HCT116 (cell line): Measurements from ENCODE around the gene SLC25A29. TPM values are rescaled to one million over a fixed set of nuclear protein-coding genes. Genes with fewer than 3 reads are reported as not detected.

ENCODE experiments used
- ATAC-seq: fragments of 200-7000 bp; cut with Tn5 transposase; 2 replicates; pipeline ENCODE4 v1.9.1; 2020; ENCODE audit warnings: mild to moderate bottlenecking, moderate library complexity
- BruUV-seq: library from RNA; stranded (reverse); fragments of 400-500 nt; replicated peaks from 2 replicates; lab custom pipeline; 2021; lab: Mats Ljungman, UMichigan
- CTCF ChIA-PET: fragments of 300-600 bp; sonication (Branson Sonifier 250); formaldehyde crosslinking; loops from one replicate; lab custom pipeline; 2021; ENCODE audit warnings: antibody characterized with exemption; lab: Charles Lee
- POLR2A ChIA-PET: fragments of 300-600, 350-600 bp; sonication (Branson Sonifier 250); formaldehyde crosslinking; loops from one replicate; lab custom pipeline; 2021; ENCODE audit warnings: antibody characterized with exemption; lab: Charles Lee
- RAD21 ChIA-PET, 2 experiments: fragments of 300-600 bp; sonication (Branson Sonifier 250); formaldehyde crosslinking; loops; one replicate each; lab custom pipeline; 2023; ENCODE audit warnings: low total read pairs in 2 of 2; ENCODE audit not compliant: uncharacterized antibody in 2 of 2, unreplicated experiment in 2 of 2, low non-redundant PET in 1 of 2; lab: Charles Lee
- DNase-seq: peaks from one replicate; pipeline ENCODE4 v3.0.0-alpha.2; 2010; ENCODE audit warnings: low read depth, low spot score
- H2AFZ ChIP-seq: fragments of 200-600 bp; shearing (Covaris generic), sonication (generic); 2 replicates; pipeline ENCODE4 v1.6.1; 2017; ENCODE audit warnings: low read depth, mixed run types, mixed read lengths, antibody characterized with exemption, low read length; ENCODE audit not compliant: poor library complexity, severe bottlenecking
- H3K27ac ChIP-seq: 2 replicates; pipeline ENCODE4 v1.5.1; 2012; ENCODE audit warnings: low read depth, low read length
- H3K27me3 ChIP-seq: fragments of 200-600 bp; sonication (generic); 2 replicates; pipeline ENCODE4 v1.6.1; 2016; ENCODE audit warnings: mixed run types, low read length, mixed read lengths; ENCODE audit not compliant: insufficient read depth
- H3K36me3 ChIP-seq, 2 experiments: fragments of 200-500 bp in 1 of 2; fragments of 200-600 bp in 1 of 2; sonication (Bioruptor generic) in 1 of 2; sonication (generic) in 1 of 2; 2 replicates each; pipeline versions ENCODE4 v1.5.1 to v1.6.1; 2014 to 2016; ENCODE audit warnings: low read length in 2 of 2, inconsistent platforms in 1 of 2, mixed read lengths in 1 of 2, mixed run types in 1 of 2; ENCODE audit not compliant: insufficient read depth in 2 of 2, control insufficient read depth in 1 of 2
- H3K4me1 ChIP-seq, 2 experiments: fragments of 200-600 bp in 1 of 2; sonication (generic) in 1 of 2; 2 replicates each; pipeline versions ENCODE4 v1.5.1 to v1.6.1; 2012 to 2017; ENCODE audit warnings: low read length in 2 of 2, inconsistent platforms in 1 of 2, mild to moderate bottlenecking in 1 of 2, mixed read lengths in 1 of 2, mixed run types in 1 of 2, moderate library complexity in 1 of 2; ENCODE audit not compliant: insufficient read depth in 2 of 2, control insufficient read depth in 1 of 2
- H3K4me2 ChIP-seq: fragments of 200-600 bp; sonication (generic); 2 replicates; pipeline ENCODE4 v1.6.1; 2017; ENCODE audit warnings: mixed run types, low read length, mixed read lengths
- H3K4me3 ChIP-seq, 2 experiments: fragments of 200-600 bp in 1 of 2; sonication (generic) in 1 of 2; replicated peaks in 1 of 2; 2 replicates each; pipeline ENCODE4 v1.5.1; 2011 to 2016; ENCODE audit warnings: low read length in 2 of 2, control low read depth in 1 of 2, low read depth in 1 of 2, mild to moderate bottlenecking in 1 of 2, mixed read lengths in 1 of 2, mixed run types in 1 of 2
- H3K79me2 ChIP-seq: fragments of 200-600 bp; sonication (generic); 2 replicates; pipeline ENCODE4 v1.6.1; 2017; ENCODE audit warnings: mild to moderate bottlenecking, mixed run types, low read length, moderate library complexity, mixed read lengths; ENCODE audit not compliant: insufficient read depth
- H3K9ac ChIP-seq: fragments of 200-600 bp; sonication (generic); 2 replicates; pipeline ENCODE4 v1.6.1; 2016; ENCODE audit warnings: low read length, mixed read lengths
- H3K9me2 ChIP-seq: fragments of 200-600 bp; sonication (generic), shearing (Covaris generic); 2 replicates; pipeline ENCODE4 v1.6.1; 2017; ENCODE audit warnings: mixed run types, mild to moderate bottlenecking, moderate library complexity; ENCODE audit not compliant: insufficient read depth
- H3K9me3 ChIP-seq, 2 experiments: fragments of 200-500 bp in 1 of 2; fragments of 200-600 bp in 1 of 2; sonication (Bioruptor generic) in 1 of 2; sonication (generic) in 1 of 2; 2 replicates each; pipeline ENCODE4 v1.6.1; 2014 to 2017; ENCODE audit warnings: low read length in 2 of 2, mixed read lengths in 2 of 2, inconsistent platforms in 1 of 2, low read depth in 1 of 2, mild to moderate bottlenecking in 1 of 2, mixed run types in 1 of 2, moderate library complexity in 1 of 2; ENCODE audit not compliant: control insufficient read depth in 1 of 2, insufficient read depth in 1 of 2
- H4K20me1 ChIP-seq: fragments of 200-600 bp; sonication (generic), shearing (Covaris generic); 2 replicates; pipeline ENCODE4 v1.6.1; 2017; ENCODE audit warnings: mixed run types, mild to moderate bottlenecking, moderate library complexity; ENCODE audit not compliant: insufficient read depth
- ATF3 ChIP-seq: IDR thresholded peaks from 2 replicates; pipeline ENCODE4 v1.6.1; 2012
- CBX3 ChIP-seq: IDR thresholded peaks from 2 replicates; pipeline ENCODE4 v1.6.1; 2012; ENCODE audit warnings: low read depth
- CEBPB ChIP-seq: IDR thresholded peaks from 2 replicates; pipeline ENCODE4 v1.6.1; 2012; ENCODE audit warnings: low read depth
- CTCF ChIP-seq, 3 experiments: fragments of 200-600 bp in 1 of 3; sonication (generic) in 1 of 3; IDR thresholded peaks in 2 of 3; conservative IDR thresholded peaks in 1 of 3; 2 replicates each; pipeline ENCODE4 v1.5.1; 2012 to 2017; ENCODE audit warnings: low read depth in 2 of 3, low read length in 2 of 3, antibody characterized with exemption in 1 of 3, borderline replicate concordance in 1 of 3, control low read depth in 1 of 3, mild to moderate bottlenecking in 1 of 3, mixed read lengths in 1 of 3, mixed run types in 1 of 3, moderate library complexity in 1 of 3; ENCODE audit not compliant: insufficient read depth in 1 of 3
- EGR1 ChIP-seq: IDR thresholded peaks from 2 replicates; pipeline ENCODE4 v1.6.1; 2012; ENCODE audit warnings: low read depth
- ELF1 ChIP-seq: IDR thresholded peaks from 2 replicates; pipeline ENCODE4 v1.6.1; 2012; ENCODE audit warnings: low read depth, borderline replicate concordance
- EZH2 ChIP-seq: fragments of 200-600 bp; sonication (generic); IDR thresholded peaks from 2 replicates; pipeline ENCODE4 v1.6.1; 2017; ENCODE audit warnings: antibody characterized with exemption, mixed run types
- FOSL1 ChIP-seq: IDR thresholded peaks from 2 replicates; pipeline ENCODE4 v1.6.1; 2012; ENCODE audit warnings: low read depth
- JUND ChIP-seq: IDR thresholded peaks from 2 replicates; pipeline ENCODE4 v1.6.1; 2012
- MAX ChIP-seq: IDR thresholded peaks from 2 replicates; pipeline ENCODE4 v1.6.1; 2012
- POLR2A ChIP-seq: IDR thresholded peaks from 2 replicates; pipeline ENCODE4 v1.7.0; 2011; ENCODE audit warnings: borderline replicate concordance; ENCODE audit not compliant: insufficient read depth, insufficient read length; ENCODE audit errors: extremely low read depth
- POLR2AphosphoS5 ChIP-seq: IDR thresholded peaks from 2 replicates; pipeline ENCODE4 v1.6.1; 2011; ENCODE audit warnings: mild to moderate bottlenecking, low read depth, low read length, moderate library complexity
- RAD21 ChIP-seq: IDR thresholded peaks from 2 replicates; pipeline ENCODE4 v1.6.1; 2012; ENCODE audit warnings: low read depth, mild to moderate bottlenecking
- SIN3A ChIP-seq: IDR thresholded peaks from 2 replicates; pipeline ENCODE4 v1.6.1; 2012; ENCODE audit warnings: low read depth
- SP1 ChIP-seq: IDR thresholded peaks from 2 replicates; pipeline ENCODE4 v1.6.1; 2012; ENCODE audit warnings: low read depth
- SRF ChIP-seq: IDR thresholded peaks from 2 replicates; pipeline ENCODE4 v1.6.1; 2012; ENCODE audit warnings: low read depth
- YY1 ChIP-seq: IDR thresholded peaks from 2 replicates; pipeline ENCODE4 v1.6.1; 2011; ENCODE audit warnings: low read length, low read depth, moderate library complexity, mild to moderate bottlenecking; ENCODE audit not compliant: insufficient replicate concordance; ENCODE audit errors: extremely low read depth
- ZBTB33 ChIP-seq: IDR thresholded peaks from 2 replicates; pipeline ENCODE4 v1.6.1; 2011; ENCODE audit warnings: mild to moderate bottlenecking, low read length, moderate library complexity; ENCODE audit not compliant: insufficient replicate concordance; ENCODE audit errors: extremely low read depth
- ZNF274 ChIP-seq: fragments of 200-500 bp; sonication (Bioruptor generic); IDR thresholded peaks from 2 replicates; pipeline ENCODE4 v1.6.1; 2014; ENCODE audit warnings: mild to moderate bottlenecking, low read depth, low read length, inconsistent platforms
- intact Hi-C: fragments of 100-400 bp; cut with micrococcal nuclease; formaldehyde crosslinking; loops from 2 replicates; pipeline ENCODE4 v1.10.0; 2022
- total RNA-seq: library from RNA; stranded (reverse); gene quantifications from one replicate; pipeline ENCODE4 v1.2.1, GENCODE V29; 2021; ENCODE audit not compliant: unreplicated experiment

The SLC25A29 gene
- total RNA-seq, 1 experiment from 2014 or later: 38.7 TPM

GRCh38 chr14:100342195-100342594 is 36.0 kb upstream of the SLC25A29 start:
- Histone ChIP-seq H3K9me3 (no peaks in the 10 kb centered on the region), H3K36me3 (peaks cover 3 to 21% of the 10 kb centered on the region in 2 experiments; a peak in 3 of 4 replicates), H3K4me1 (peaks cover 0 to 8% of the 10 kb centered on the region in 2 experiments; a peak in 1 of 4 replicates), H3K27me3 (no peaks in the 10 kb centered on the region), H3K9ac (no peak overlapping the region), H2AFZ (no peak overlapping the region), H3K79me2 (no peaks in the 10 kb centered on the region), H3K4me2 (no peak overlapping the region), H3K27ac (no peak overlapping the region), H3K9me2 (no peaks in the 10 kb centered on the region), H3K4me3 (no peak overlapping the region), H4K20me1 (no peaks in the 10 kb centered on the region)
- no TSS peak for BruUV-seq
- intact Hi-C loops: no loop called here
- TF ChIP-seq ELF1 (no peak), EGR1 (no peak), SIN3A (no peak), SP1 (no peak), ZNF274 (no peak), CBX3 (no peak), CTCF (IDR thresholded peaks at IDR 0.05 in 2 of 3, conservative IDR thresholded peaks at IDR 0.05 in 1 of 3; ENCODE audit: borderline replicate concordance in 1 of 3, insufficient read depth in 1 of 3, low read depth in 2 of 3, low read length in 2 of 3) (no peak), SRF (no peak), JUND (no peak), CEBPB (no peak), POLR2AphosphoS5 (no peak), MAX (no peak), ZBTB33 (no peak), EZH2 (no peak), RAD21 (no peak), YY1 (no peak), POLR2A (no peak), ATF3 (no peak), FOSL1 (no peak)
- ChIA-PET POLR2A (no interaction called here), RAD21 (no interaction called here), CTCF (no interaction called here)
- ATAC-seq: no peak
- DNase-seq: no peak
